NCI-H1417 treated with DMSO at 0.1 percent for 48 hours (cell line): Measurements from ENCODE around the gene NKIRAS2.

ENCODE experiments used
- DNase-seq: peaks from one replicate; lab custom pipeline; 2025; lab: John Stamatoyannopoulos, UW

NKIRAS2 gene

DNA sequence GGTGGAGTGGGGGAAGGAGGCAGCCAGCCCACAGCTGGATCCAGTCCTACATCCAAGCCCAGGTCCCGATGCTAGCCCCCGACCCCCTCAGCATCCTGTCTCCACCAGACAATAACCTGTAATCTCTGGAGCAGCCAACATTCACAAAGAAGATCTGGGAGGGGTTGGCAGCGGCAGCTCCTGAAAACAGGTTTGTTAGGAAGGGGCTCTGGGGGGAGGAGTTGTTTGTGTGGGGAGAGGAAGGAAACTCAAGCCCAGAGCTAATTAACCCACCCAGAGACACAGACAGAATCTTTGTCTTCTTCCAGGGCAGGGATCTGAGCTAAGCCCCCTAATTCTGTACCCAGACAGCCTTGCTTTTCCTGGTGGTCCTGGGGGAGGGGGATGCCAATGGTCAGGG, 35.1 kb downstream of the NKIRAS2 start:
- no peak for DNase-seq

DNA sequence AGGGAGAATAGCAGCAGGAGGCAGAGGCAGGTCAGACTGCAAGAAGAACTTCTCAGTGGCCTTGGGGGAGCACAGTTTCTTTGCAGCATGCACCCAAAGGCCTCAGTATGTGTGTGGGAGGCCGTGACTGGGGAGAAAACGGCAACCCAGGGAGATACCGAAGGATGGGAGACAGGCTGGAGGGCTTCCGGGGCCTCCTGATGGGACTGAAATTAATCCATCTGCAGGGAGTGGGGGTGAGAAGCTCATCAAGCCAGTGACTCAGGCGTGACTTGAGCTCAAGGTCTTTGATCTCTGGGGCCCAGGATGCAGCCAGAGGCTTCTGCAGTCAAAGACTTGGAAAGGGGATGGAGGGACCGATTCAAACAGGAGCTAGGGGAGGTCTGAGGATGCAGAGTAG, 35.6 kb downstream of the NKIRAS2 start:
- no peak for DNase-seq

DNA sequence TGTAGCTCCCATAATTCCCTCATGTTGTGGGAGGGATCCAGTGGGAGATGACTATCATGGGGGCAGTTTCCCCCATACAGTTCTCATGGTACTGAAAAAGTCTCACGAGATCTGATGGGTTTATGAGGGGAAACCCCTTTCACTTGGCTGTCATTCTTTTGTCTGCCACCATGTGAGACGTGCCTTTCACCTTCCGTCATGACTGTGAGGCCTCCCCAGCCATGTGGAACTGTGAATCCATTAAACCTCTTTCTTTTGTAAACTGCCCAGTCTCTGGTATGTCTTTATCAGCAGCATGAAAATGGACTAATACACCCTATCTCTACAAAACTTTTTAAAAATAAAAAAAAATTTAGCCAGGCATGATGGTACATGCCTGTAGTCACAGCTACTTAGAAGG, 36.7 kb downstream of the NKIRAS2 start:
- DNase-seq: no peak

DNA sequence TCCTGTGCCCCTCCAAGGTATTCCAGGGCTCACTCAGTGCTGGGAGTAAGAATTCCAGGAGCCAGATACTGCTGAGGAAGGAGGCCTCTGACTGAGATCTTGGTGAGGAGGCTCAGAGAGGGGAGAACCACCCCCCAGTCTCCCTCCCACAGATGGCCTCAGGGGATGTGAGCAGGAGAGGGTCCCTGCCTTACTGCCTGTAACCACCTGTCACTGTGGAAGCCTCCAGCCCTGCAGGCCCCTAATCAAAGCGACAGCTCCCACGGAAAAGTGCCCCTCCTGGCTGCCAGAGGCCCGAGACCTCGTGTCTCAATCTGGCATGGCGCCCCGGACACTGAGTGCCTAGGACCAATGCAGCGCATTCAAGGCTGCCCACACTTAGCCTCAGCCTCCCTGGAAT, 38.2 kb downstream of the NKIRAS2 start:
- no peak for DNase-seq

DNA sequence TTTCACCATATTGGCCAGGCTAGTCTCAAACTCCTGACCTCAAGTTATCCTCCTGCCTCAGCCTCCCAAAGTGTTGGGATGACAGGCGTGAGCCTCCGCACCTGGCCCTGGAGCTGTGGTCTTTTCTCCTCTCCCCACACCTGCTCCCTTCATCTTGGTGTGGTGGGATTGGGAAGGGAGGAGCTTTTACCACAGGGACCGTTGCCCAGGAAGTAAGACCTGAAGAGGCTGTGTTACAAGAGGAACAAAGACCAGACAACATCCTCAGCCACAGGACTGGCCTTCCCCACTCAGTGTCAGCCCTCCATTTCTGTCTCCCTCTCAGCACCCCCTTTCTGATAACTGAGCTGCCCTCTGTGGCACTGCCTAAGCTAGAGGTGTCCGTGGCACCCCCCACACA, 39.9 kb downstream of the NKIRAS2 start:
- DNase-seq: no peak

DNA sequence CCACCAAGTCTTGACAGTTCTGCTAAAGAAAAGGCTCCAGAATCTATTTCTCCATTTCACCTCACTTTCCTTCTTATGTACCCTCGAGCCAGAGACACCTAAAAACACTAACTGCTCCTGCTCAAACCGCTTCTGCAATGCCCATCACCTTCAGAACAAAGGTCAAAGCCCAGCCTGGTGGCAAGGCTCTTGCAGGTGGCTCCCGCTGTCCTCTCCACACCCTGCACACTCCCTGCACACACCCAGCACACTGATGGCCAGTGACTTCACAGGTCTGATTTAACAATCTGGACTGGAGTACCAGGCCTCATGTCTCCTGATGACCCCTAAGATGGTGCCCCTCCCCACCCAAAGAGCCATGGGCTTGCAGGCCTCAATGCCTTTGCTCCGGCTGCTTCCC, 40.3 kb downstream of the NKIRAS2 start:
- DNase-seq: no peak

DNA sequence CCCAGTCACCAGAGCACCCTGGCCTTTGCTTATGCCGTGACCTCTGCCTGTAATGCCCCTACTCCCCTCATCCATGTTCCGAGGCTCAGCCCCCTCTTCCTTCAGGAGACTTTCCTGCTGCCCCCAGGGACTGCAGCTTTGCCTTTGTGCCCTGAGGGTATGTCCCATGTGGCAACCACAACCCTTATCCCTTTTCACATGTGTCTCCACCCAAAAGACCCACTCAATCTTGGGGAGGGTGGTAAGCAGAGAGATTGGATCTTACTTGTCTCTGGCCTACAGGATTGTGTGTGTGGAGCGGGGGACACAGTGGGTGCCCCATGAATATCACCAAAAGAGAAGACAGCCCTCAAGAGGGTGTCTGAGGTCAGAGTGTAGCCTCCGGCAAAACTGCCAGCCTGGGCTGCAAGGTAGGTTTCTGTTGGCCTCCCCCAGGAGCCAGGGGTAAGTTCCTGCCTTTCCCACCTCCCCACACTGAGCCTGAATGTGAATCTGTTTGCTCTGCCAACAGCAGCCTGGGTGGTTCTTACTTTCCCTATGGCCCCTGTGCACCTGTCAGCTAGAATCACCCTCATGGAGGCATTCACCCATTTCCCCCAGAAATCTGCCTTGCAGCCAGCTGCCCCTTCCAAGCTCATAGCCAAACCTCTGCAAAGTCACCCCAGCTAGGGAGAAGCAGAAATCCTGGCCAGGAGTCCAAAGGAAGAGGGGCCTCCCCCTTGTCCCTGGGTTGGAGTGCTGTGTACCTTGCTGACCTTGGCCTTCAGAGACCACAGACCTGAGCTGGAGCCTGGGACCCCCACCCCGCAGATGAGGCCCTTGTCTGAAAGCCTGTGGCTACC, 42.0 kb downstream of the NKIRAS2 start:
- DNase-seq: no peak

DNA sequence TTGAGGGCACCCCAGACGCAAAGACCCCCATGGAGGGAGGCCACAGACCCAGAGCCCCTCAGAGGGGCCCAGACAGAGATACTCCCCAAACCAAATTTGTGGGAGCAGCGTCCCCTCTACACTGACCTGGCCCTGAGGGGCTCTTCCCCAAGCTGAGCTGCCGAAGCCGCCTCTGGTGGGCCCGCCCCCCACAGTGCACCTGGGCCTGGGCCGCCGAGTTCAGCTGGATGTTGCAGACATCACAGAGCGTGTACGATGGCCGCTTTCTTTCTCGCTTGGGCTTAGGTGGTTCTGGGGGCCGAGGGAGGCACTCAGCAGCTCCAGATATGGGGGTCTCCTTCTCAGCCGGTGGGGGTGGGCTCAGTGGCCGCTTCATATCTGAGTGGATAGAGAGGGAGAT, 42.8 kb downstream of the NKIRAS2 start:
- no peak for DNase-seq

DNA sequence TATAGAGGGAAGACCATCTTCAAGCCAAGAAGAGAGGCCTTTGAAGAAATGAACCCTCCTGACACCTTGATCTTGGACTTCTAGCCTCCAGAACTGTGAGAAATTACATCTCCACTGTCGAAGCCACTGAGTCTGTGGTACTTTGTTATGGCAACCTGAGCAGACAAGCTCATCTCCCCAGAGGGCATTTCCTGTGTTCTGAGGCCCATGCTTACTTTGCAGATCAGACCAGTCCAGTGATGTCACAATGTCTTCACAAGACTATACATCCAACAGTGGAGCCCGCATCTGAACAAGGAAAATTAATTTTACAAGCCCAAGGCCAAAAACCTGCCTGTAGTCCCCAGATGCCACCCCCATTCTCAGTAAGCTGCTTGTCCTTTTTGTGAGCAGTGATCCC, 45.3 kb downstream of the NKIRAS2 start:
- DNase-seq: no peak

DNA sequence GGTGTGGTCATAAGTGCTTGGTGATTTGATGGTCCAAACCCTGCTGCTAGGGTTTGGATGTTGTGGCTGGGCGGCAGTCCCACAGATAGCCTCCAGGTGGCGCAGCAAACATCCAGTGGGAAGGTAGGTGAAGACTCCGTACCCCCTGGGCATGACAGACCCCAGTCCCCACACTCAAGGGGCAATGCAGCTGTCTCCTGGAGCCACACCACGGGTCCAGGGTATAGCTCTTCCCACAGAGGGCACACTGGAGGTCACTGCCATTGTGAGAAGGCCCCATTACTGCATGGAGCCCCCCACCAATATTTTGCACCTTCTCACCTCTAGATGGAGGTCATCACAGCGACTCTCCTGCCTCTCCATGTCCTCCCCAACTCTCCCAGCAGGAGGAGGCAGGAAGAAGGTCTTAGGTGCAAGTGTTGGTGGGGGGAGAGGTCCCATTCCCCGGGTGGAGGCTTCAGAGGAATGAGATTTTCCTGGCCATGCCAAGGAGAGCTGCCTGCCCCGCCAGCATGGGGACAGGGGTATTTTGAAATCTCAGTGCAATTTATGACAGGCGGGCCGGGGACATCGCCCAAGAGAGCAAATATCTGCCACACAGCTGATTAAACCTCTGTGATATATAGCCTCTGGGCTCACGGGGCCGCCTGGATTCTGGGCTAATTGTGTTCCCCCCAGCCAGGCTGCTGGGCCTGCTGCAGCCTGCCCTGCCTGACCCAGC, 47.6 kb downstream of the NKIRAS2 start:
- DNase-seq: no peak

DNA sequence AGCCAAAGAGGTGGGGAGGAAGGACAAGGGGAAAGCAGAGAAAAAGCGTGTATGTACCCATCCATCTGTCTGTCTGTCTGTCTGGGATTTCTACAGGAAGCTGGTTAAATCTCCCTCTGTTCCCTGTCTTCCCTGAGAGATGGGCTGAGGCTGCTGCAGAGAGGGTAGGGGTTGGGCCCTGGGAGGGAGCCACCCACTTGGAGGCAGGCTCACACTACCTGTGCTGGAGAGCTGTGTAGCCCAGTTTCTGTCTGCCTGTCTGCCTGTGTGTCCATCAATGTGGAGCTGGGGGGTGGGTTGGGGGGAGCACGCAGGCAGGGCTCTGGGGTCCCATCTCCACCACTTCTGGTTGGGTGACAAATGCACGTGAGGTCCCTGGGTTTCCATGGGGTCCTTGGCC, 49.1 kb downstream of the NKIRAS2 start:
- DNase-seq: no peak

DNA sequence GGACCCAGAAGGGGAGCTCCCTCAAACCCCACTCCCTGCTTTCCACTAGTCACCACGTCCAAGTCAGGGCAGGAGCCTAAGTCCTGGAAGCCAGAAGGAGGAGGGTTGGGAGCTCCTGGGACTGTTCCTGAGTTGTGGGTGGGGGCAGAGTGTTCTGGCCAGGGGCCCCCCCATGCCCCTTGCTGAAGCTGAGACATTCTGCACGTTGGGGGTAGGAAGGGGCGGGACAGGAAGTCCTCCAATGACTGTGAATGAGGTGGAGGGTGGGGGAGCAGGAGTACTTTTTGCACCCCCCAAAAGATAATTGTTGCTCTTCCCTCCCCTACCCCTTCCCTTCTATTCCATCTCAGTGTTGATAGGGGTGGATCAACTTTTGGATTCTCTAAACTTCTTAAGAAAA, 51.9 kb downstream of the NKIRAS2 start:
- no peak for DNase-seq

DNA sequence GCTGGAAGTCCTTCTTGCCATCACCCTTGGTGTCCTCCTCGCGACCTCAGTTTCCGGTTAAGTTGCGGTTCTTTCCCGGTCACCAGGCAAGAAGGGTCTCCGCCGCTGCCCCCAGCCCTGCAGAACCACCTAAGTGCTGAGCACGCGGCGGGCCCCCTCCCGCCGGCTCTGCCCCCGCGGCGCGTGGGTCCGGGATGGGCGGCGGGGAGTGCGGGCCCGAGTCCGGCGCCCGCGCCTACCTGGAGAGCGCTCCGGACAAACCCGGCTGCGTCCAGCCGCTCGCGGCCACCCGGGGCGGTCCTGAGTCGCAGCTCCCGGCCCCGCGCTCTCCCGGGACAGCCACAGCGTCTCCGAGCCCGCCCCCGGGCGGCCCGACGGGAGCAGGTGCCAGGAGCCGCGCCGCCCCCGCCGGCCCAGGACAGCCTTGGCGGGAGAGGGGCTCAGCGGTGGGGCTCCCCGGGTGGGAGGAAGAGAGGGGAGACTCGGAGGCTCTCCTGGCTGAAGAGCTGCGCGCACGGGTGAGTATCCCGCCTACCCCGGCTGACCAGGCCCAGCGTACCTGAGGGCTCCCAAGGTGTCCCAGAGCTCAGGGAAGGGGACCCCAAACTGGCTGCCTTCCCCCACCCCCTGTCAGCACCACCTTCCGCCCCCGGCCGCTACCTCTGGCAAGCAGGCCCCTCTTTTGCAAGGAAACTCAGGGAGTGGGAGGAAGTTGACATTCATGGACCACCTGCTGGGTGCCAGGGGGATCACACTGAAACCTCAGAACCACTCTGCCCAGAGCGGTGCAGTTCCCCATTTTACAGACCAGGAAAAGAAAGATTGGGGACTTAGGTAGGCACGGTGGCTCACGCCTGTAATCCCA, 52.7 kb downstream of the NKIRAS2 start:
- DNase-seq: no peak
